ENCODE results near the gene DNAH14.

Gene DNAH14

DNA sequence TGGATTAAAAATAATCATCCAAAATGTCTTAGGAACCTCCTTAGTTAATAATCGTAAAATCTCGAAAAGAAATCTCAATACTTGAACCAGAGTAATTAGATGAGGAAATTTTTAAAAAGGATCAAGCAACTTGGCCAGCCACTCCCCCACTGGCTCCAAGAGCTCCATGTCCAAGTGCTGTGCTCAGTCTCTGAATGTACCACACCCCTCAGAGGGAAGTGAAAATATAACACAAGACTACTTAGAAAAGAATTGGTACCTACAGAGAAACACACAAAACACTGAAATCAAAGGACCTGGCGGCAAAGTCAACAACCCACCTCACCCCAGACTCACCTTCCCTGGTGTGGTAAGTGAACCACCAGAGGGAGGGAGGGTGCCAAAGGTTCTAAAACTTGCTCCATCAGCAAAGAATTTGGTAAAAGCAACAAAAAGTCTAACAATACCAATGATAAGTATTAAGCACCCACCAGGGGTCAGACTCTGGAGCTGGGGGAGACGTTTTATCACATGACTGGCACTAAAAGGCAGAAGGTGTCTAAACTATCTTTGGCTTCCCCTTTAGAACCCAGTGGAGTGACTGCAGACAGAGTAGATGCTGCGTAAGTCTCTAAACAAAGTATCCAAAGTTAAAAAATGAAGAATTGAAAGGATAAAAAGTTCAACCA is 484.4 kb downstream of the DNAH14 start:
- no peak overlapping the region for H3K9ac ChIP-seq (ENCODE audit: low read depth, low read length, poor library complexity)
- no peak overlapping the region for H3K4ac ChIP-seq (ENCODE audit: low read length)
- H2BK12ac ChIP-seq (ENCODE audit: low read length), result no peak overlapping the region
- H3K36me3 ChIP-seq (replicated peaks in 1 of 2; ENCODE audit: control insufficient read depth in 2 of 2, insufficient read depth in 2 of 2, low read length in 2 of 2), result peaks cover 26 to 100% of the 10 kb centered on the region in 2 donors
- no CpG with 5 or more reads among the region's 5 CpGs for WGBS, 2 donors (ENCODE audit: extremely low coverage in 2 of 2, insufficient read length in 2 of 2, insufficient replicate concordance in 1 of 2)
- H2AK5ac ChIP-seq (ENCODE audit: low read depth, low read length), result no peak overlapping the region
- no peak overlapping the region for H3K14ac ChIP-seq (ENCODE audit: low read length)
- no peaks in the 10 kb centered on the region for H3K9me3 ChIP-seq (replicated peaks in 1 of 2; ENCODE audit: control insufficient read depth in 2 of 2, insufficient read depth in 1 of 2, low read depth in 1 of 2, low read length in 2 of 2)
- H2BK15ac ChIP-seq (ENCODE audit: low read length), result no peak overlapping the region
- no peaks in the 10 kb centered on the region for H3K4me1 ChIP-seq (ENCODE audit: control insufficient read depth in 2 of 2, insufficient read depth in 1 of 2, low read depth in 1 of 2, low read length in 2 of 2)
- H4K91ac ChIP-seq (ENCODE audit: low read depth, low read length, poor library complexity), result no peak overlapping the region
- H3K4me3 ChIP-seq (ENCODE audit: low read length in 2 of 2), result no peak overlapping the region
- H3K23ac ChIP-seq (ENCODE audit: low read depth, low read length, poor library complexity), result no peak overlapping the region
- no peak overlapping the region for H3K18ac ChIP-seq (ENCODE audit: low read length)
- H2AFZ ChIP-seq (ENCODE audit: low read length), result no peak overlapping the region
- no peak overlapping the region for H2BK5ac ChIP-seq (ENCODE audit: low read length)
- no peak overlapping the region for H4K8ac ChIP-seq (ENCODE audit: low read depth, low read length)
- H2BK120ac ChIP-seq (ENCODE audit: low read depth, low read length), result no peak overlapping the region
- no peaks in the 10 kb centered on the region for H3K27me3 ChIP-seq (ENCODE audit: control insufficient read depth in 3 of 3, insufficient read depth in 3 of 3, low read depth in 1 of 3, low read length in 3 of 3)
- H3K79me1 ChIP-seq (ENCODE audit: low read depth, low read length), result no peaks in the 10 kb centered on the region
- no peak overlapping the region for H3K4me2 ChIP-seq (ENCODE audit: insufficient read depth, low read length, poor library complexity, severe bottlenecking)
- no peak overlapping the region for H3K27ac ChIP-seq (replicated peaks; ENCODE audit: low read length)
- no peak for DNase-seq (ENCODE audit: low spot score)

DNA sequence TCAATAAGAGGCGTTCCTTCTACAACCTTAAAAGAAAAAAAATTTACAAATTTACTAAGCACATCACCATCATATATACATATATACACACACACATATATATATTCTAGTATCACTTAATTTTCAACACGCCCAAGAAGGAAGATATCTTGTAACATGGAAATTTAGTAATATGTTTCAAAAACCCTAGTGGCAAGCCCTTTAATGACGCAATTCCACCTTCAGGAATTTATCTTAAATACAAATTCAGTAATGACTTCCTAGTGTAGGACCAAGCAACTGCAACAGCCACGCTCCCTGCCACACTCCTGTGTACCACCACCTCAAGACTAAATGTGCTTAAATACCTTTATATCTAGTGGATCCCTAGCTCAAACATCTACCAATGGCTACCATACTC is 485.8 kb downstream of the DNAH14 start:
- no peak overlapping the region for H2BK120ac ChIP-seq (ENCODE audit: low read depth, low read length)
- H3K9me3 ChIP-seq (replicated peaks in 1 of 2; ENCODE audit: control insufficient read depth in 2 of 2, insufficient read depth in 1 of 2, low read depth in 1 of 2, low read length in 2 of 2), result no peaks in the 10 kb centered on the region
- no peak overlapping the region for H3K18ac ChIP-seq (ENCODE audit: low read length)
- H3K79me1 ChIP-seq (ENCODE audit: low read depth, low read length), result no peaks in the 10 kb centered on the region
- H3K23ac ChIP-seq (ENCODE audit: low read depth, low read length, poor library complexity), result no peak overlapping the region
- no peak overlapping the region for H2AK5ac ChIP-seq (ENCODE audit: low read depth, low read length)
- DNase-seq (ENCODE audit: low spot score), result no peak
- no peak overlapping the region for H4K91ac ChIP-seq (ENCODE audit: low read depth, low read length, poor library complexity)
- H3K4ac ChIP-seq (ENCODE audit: low read length), result no peak overlapping the region
- H2BK15ac ChIP-seq (ENCODE audit: low read length), result no peak overlapping the region
- H3K36me3 ChIP-seq (replicated peaks in 1 of 2; ENCODE audit: control insufficient read depth in 2 of 2, insufficient read depth in 2 of 2, low read length in 2 of 2), result peaks cover 29 to 100% of the 10 kb centered on the region in 2 donors
- no peak overlapping the region for H2BK5ac ChIP-seq (ENCODE audit: low read length)
- no peak overlapping the region for H3K4me2 ChIP-seq (ENCODE audit: insufficient read depth, low read length, poor library complexity, severe bottlenecking)
- no peak overlapping the region for H4K8ac ChIP-seq (ENCODE audit: low read depth, low read length)
- no peaks in the 10 kb centered on the region for H3K27me3 ChIP-seq (ENCODE audit: control insufficient read depth in 3 of 3, insufficient read depth in 3 of 3, low read depth in 1 of 3, low read length in 3 of 3)
- WGBS, 2 donors (ENCODE audit: extremely low coverage in 2 of 2, insufficient read length in 2 of 2, insufficient replicate concordance in 1 of 2), result no CpG with 5 or more reads among the region's 4 CpGs
- H3K9ac ChIP-seq (ENCODE audit: low read depth, low read length, poor library complexity), result no peak overlapping the region
- H3K14ac ChIP-seq (ENCODE audit: low read length), result no peak overlapping the region
- H2AFZ ChIP-seq (ENCODE audit: low read length), result no peak overlapping the region
- no peak overlapping the region for H3K4me3 ChIP-seq (ENCODE audit: low read length in 2 of 2)
- no peak overlapping the region for H3K27ac ChIP-seq (replicated peaks; ENCODE audit: low read length)
- H2BK12ac ChIP-seq (ENCODE audit: low read length), result no peak overlapping the region
- no peaks in the 10 kb centered on the region for H3K4me1 ChIP-seq (ENCODE audit: control insufficient read depth in 2 of 2, insufficient read depth in 1 of 2, low read depth in 1 of 2, low read length in 2 of 2)

DNA sequence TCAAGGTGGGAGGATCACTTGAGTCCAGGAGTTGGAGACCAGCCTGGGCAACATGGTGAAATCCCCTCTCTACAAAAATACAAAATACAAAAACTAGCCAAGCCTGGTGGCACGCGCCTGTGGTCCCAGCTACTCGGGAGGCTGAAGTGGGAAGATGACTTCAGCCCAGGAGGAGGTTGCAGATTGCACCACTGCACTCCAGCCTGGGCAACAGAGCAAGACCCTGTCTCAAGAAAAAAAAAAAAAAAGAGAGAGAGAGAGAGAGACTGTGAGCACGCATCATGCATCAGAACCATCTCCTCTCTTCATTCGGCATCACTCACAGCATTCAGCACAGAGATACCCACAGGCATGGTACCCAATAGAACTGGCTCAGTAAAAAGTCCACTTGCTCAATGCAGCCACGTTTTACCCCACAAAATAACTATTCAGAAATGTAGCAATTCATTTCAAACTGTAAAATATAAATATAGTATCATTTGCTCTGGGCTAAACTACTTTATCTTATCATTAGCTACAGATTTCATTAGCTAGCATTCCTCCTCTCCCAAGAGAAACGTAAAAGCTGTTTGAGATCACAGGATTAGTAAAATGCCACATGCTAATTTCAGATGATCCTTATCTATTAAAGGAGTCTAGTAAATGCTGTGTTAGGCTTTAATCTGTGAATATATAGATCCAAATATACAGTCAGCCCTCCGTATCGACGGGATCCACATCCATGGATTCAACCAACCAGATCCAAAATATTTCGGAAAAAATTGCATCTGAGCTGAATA is 486.7 kb downstream of the DNAH14 start:
- DNase-seq (ENCODE audit: low spot score), result no peak
- Histone ChIP-seq H3K27me3 (ENCODE audit: control insufficient read depth in 3 of 3, insufficient read depth in 3 of 3, low read depth in 1 of 3, low read length in 3 of 3) (no peaks in the 10 kb centered on the region), H2BK15ac (ENCODE audit: low read length) (no peak overlapping the region), H3K4me2 (ENCODE audit: insufficient read depth, low read length, poor library complexity, severe bottlenecking) (no peak overlapping the region), H3K14ac (ENCODE audit: low read length) (no peak overlapping the region), H2BK120ac (ENCODE audit: low read depth, low read length) (no peak overlapping the region), H4K91ac (ENCODE audit: low read depth, low read length, poor library complexity) (no peak overlapping the region), H2BK5ac (ENCODE audit: low read length) (no peak overlapping the region), H3K9ac (ENCODE audit: low read depth, low read length, poor library complexity) (no peak overlapping the region), H3K27ac (replicated peaks; ENCODE audit: low read length) (no peak overlapping the region), H2BK12ac (ENCODE audit: low read length) (no peak overlapping the region), H3K36me3 (replicated peaks in 1 of 2; ENCODE audit: control insufficient read depth in 2 of 2, insufficient read depth in 2 of 2, low read length in 2 of 2) (peaks cover 29 to 99% of the 10 kb centered on the region in 2 donors), H3K4me3 (ENCODE audit: low read length in 2 of 2) (no peak overlapping the region), H3K4ac (ENCODE audit: low read length) (no peak overlapping the region), H2AK5ac (ENCODE audit: low read depth, low read length) (no peak overlapping the region), H2AFZ (ENCODE audit: low read length) (no peak overlapping the region), H3K18ac (ENCODE audit: low read length) (no peak overlapping the region), H3K9me3 (replicated peaks in 1 of 2; ENCODE audit: control insufficient read depth in 2 of 2, insufficient read depth in 1 of 2, low read depth in 1 of 2, low read length in 2 of 2) (no peaks in the 10 kb centered on the region), H3K23ac (ENCODE audit: low read depth, low read length, poor library complexity) (no peak overlapping the region), H4K8ac (ENCODE audit: low read depth, low read length) (no peak overlapping the region), H3K4me1 (ENCODE audit: control insufficient read depth in 2 of 2, insufficient read depth in 1 of 2, low read depth in 1 of 2, low read length in 2 of 2) (no peaks in the 10 kb centered on the region), H3K79me1 (ENCODE audit: low read depth, low read length) (no peaks in the 10 kb centered on the region)
- WGBS, 2 donors (ENCODE audit: extremely low coverage in 2 of 2, insufficient read length in 2 of 2, insufficient replicate concordance in 1 of 2), result no CpG with 5 or more reads among the region's 11 CpGs

DNA sequence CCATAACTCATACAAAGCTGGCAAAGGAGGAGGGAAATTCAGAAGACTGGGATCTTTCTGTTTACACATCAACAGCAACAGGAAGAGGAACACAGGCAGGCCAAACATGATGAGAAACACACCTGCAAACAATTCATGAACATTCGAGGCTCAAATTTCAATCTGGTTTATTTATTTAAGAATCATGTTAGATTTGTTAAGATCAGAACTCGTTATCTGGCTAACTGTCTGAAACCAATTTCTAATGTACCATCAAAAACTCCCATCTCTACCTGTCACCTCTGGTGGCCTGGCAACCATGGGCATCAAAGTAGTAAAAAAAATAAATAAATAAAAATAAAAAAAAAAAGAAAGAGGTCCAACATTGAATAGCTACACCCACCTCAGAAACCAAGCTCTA is 488.6 kb downstream of the DNAH14 start:
- Histone ChIP-seq H3K27me3 (ENCODE audit: control insufficient read depth in 3 of 3, insufficient read depth in 3 of 3, low read depth in 1 of 3, low read length in 3 of 3) (no peaks in the 10 kb centered on the region), H3K4me1 (ENCODE audit: control insufficient read depth in 2 of 2, insufficient read depth in 1 of 2, low read depth in 1 of 2, low read length in 2 of 2) (no peaks in the 10 kb centered on the region), H2BK12ac (ENCODE audit: low read length) (no peak overlapping the region), H2BK5ac (ENCODE audit: low read length) (no peak overlapping the region), H3K36me3 (replicated peaks in 1 of 2; ENCODE audit: control insufficient read depth in 2 of 2, insufficient read depth in 2 of 2, low read length in 2 of 2) (peaks cover 23 to 98% of the 10 kb centered on the region in 2 donors), H2BK15ac (ENCODE audit: low read length) (no peak overlapping the region), H3K23ac (ENCODE audit: low read depth, low read length, poor library complexity) (no peak overlapping the region), H3K4ac (ENCODE audit: low read length) (no peak overlapping the region), H3K4me3 (ENCODE audit: low read length in 2 of 2) (no peak overlapping the region), H3K9ac (ENCODE audit: low read depth, low read length, poor library complexity) (no peak overlapping the region), H4K8ac (ENCODE audit: low read depth, low read length) (no peak overlapping the region), H2AFZ (ENCODE audit: low read length) (no peak overlapping the region), H3K79me1 (ENCODE audit: low read depth, low read length) (no peaks in the 10 kb centered on the region), H3K14ac (ENCODE audit: low read length) (no peak overlapping the region), H3K27ac (replicated peaks; ENCODE audit: low read length) (no peak overlapping the region), H3K9me3 (replicated peaks in 1 of 2; ENCODE audit: control insufficient read depth in 2 of 2, insufficient read depth in 1 of 2, low read depth in 1 of 2, low read length in 2 of 2) (no peaks in the 10 kb centered on the region), H2AK5ac (ENCODE audit: low read depth, low read length) (no peak overlapping the region), H2BK120ac (ENCODE audit: low read depth, low read length) (no peak overlapping the region), H3K4me2 (ENCODE audit: insufficient read depth, low read length, poor library complexity, severe bottlenecking) (no peak overlapping the region), H4K91ac (ENCODE audit: low read depth, low read length, poor library complexity) (no peak overlapping the region), H3K18ac (ENCODE audit: low read length) (no peak overlapping the region)
- WGBS, 2 donors (ENCODE audit: extremely low coverage in 2 of 2, insufficient read length in 2 of 2, insufficient replicate concordance in 1 of 2), result no CpG with 5 or more reads among the region's 2 CpGs
- no peak for DNase-seq (ENCODE audit: low spot score)

Measured in neuronal stem cell (in vitro differentiated cells).